GM19455 (cell line): ENCODE measurements around the gene PRDX5.
"Not testable (repeated sequence)": the region's sequence is repeated elsewhere in the genome, so short reads cannot be mapped to it uniquely, and the experiment has no call there.

Source experiments
- ATAC-seq: cut with Tn5 transposase; IDR thresholded peaks from one replicate; pipeline ENCODE4 v1.9.1; 2021; ENCODE audit not compliant: unreplicated experiment

The PRDX5 gene

DNA sequence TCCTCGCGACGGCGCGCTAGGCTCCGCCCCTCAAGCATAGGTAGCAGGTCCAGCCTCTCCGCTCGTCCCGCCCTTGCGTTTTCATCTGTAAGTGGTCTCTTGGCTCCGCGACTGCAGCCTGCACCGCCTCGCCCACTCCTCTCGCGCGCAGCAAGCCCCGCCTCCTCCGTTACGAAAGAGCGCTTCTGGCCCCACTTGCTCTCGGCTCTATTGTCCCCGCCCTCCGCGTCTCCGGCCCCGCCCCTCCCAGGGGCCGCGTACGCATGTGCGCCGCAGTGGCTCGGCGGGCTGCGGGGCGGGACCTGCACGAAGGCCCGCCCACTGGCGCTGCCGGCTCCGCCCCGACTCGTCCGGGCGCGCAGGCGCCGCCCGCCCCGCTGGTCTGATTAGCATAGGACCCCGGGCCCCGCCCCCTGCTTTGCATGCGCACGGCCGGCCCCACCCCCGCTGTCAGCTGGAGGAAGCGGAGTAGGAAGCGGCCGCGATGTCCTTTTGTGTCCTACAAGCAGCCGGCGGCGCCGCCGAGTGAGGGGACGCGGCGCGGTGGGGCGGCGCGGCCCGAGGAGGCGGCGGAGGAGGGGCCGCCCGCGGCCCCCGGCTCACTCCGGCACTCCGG is 12.7 kb upstream of the PRDX5 start, which contains the start of gene ESRRA:
Gene ESRRA (plus strand): TSS at position 450 of the 616 bp plus-strand sequence. CDS start 1,656 bp downstream, outside the sequence.
- peak; percentile 60 for ATAC-seq

GRCh38 chr11:64305691-64306562 is 12.0 kb upstream of the PRDX5 start:
- peak; percentile 32 for ATAC-seq

GRCh38 chr11:64306563-64306875 is 11.4 kb upstream of the PRDX5 start:
- ATAC-seq = no peak

GRCh38 chr11:64306876-64307622 is 10.9 kb upstream of the PRDX5 start:
- ATAC-seq = no peak

DNA sequence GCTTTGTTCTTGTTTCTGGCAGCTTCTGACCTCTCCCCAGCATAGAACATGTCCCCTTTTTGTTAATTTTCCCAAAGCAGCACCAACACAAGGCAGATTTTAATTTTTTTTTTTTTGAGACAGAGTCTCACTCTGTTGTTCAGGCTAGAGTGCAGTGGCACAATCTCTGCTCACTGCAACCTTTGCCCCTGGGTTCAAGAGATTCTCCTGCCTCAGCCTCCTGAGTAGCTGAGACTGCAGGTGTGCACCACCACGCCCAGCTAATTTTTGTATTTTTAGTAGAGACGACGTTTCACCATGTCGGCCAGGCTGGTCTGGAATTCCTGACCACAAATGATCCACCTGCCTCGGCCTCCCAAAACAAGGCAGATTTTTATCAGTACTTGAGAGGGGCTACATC is 10.1 kb upstream of the PRDX5 start:
- ATAC-seq = not testable (repeated sequence)

DNA sequence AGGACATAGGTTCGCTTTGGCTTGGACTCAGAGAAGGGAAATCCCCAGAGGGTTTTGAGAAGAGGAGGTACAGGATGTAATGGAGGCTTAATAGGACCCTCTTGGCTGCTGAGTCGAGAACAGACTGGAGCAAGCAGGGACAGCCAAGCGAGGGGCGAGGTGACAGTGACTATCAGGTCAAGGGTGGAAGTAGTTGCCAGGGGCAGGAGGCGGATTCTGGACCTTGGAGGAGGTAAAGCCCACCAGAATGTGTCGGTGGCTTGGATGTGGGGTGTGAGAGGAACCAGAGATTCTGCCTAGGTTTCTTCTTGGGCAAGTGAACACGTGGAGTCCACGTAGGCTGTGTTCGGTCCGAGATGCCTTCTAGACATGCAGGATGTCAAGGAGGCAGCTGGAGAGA is 5.0 kb upstream of the PRDX5 start:
- no peak for ATAC-seq

DNA sequence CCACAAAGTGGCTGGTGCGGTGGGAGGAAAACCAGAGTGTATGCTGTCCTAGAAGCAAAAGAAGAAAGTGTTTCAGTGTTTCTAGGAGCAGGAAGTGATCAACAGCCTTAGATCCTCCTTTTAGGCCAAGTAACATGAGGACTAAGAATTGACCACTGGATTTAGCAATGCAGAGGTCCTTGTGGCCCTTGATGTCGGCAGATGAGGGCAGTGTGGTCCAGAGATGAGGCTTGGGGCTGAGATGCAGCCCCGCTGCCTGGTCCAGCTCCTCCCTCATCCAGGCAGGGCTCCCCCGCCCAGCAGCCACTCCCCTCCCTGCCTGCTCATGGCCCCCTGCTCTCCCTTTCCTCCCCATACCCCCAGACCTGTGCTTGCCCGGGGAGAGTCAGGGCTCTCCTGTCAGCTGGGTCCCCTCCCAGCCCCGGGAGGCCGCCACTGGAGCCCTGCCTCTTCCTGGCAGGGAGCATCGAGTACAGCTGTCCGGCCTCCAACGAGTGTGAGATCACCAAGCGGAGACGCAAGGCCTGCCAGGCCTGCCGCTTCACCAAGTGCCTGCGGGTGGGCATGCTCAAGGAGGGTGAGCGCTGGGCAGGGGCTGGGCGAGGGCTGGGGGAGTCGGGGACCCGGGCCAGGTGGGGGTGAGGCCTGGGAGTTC is 4.3 kb upstream of the PRDX5 start:
- no peak for ATAC-seq

DNA sequence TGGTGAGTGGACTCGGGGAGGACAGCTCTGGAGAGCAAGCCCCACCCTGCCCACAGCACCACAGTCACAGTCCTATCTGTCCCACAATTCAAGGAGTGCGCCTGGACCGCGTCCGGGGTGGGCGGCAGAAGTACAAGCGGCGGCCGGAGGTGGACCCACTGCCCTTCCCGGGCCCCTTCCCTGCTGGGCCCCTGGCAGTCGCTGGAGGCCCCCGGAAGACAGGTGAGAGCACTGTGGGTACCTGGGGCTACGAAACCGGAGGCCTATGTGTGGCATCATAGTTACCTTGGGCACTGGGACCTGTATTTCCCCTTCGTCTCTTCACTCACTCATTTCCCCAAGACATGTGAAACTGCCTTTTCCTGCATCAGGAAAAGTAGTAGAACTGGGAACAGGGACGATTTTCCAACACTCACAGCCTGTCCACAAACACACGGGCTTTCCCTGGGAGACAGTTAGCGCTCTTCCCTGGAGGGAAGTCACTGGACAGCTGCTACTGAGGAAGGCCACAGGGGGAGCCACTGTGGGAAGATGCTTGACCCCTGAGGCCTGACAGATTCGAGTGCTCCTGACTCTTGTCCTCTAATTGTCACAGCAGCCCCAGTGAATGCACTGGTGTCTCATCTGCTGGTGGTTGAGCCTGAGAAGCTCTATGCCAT is 3.6 kb upstream of the PRDX5 start:
- no peak for ATAC-seq

- ATAC-seq = no peak
These were observed 2.9 kb upstream of the PRDX5 start for GRCh38 chr11:64314805-64315561.

GRCh38 chr11:64315667-64316526 is 2.0 kb upstream of the PRDX5 start:
- ATAC-seq = not testable (repeated sequence)

- ATAC-seq = no peak
These were observed 1.1 kb upstream of the PRDX5 start for GRCh38 chr11:64316672-64317324.

- peak; percentile 64 for ATAC-seq
These were observed 478 bp upstream of the PRDX5 start, which contains the start of gene TRMT112 for GRCh38 chr11:64317325-64317960. Gene TRMT112, minus strand, starts transcription at chr11:64317559. Its CDS starts 33 bp downstream, at chr11:64317526.

- ATAC-seq = no peak
These were observed 1.1 kb downstream of the PRDX5 start for GRCh38 chr11:64318766-64319761.

DNA sequence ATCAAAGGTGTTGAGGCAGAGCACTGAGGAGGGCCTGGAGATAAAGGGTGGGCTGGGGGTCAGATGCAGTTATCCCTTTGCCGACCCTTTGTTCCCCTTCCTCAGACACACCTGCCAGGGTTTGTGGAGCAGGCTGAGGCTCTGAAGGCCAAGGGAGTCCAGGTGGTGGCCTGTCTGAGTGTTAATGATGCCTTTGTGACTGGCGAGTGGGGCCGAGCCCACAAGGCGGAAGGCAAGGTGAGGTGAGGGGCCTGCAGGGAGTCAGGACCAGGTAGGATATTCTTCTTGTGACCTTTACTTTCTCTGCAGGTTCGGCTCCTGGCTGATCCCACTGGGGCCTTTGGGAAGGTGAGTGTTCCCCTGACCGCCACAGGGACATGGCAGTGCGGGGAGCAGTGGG is 2.6 kb downstream of the PRDX5 start:
- no peak for ATAC-seq

DNA sequence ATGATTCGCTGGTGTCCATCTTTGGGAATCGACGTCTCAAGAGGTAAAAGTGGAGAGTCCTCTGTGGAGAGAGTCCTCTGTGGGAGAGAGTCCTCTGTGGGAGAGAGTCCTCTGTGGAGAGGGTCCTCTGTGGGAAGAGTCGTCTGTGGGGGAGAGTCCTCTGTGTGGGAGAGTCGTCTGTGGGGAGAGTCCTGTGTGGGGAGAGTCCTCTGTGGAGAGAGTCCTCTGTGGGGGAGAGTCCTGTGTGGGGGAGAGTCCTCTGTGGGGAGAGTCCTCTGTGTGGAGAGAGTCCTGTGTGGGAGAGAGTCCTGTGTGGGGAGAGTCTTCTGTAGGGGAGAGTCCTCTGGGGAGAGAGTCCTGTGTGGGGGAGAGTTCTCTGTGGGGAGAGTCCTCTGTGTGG is 3.1 kb downstream of the PRDX5 start:
- no peak for ATAC-seq

- ATAC-seq = no peak
These were observed 3.6 kb downstream of the PRDX5 start for GRCh38 chr11:64321533-64321932.

DNA sequence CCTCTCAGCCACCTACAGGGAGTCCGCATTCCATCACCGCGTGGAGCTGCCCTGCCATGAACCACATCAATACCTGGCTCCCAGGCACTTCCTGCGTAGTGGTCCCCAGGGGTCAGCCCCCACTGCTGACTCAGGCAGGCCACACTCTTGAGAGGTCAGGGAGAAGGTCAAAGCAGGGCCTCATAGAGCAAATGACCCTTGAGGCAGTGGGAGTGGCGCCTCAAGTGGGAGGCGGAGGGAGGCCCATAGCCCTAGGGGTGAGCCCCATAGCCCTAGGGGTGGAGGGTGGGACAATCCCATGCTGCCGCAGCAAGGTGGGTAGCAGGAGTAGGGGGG is 5.0 kb downstream of the PRDX5 start:
- no peak for ATAC-seq
